ENCODE results near the gene OLFML3. TPM values are rescaled to one million over a fixed set of nuclear protein-coding genes. Genes with fewer than 3 reads are reported as not detected.
A peak's percentile ranks its signal among the peaks of the same experiment; 100 is the strongest.

Gene OLFML3, protein sequence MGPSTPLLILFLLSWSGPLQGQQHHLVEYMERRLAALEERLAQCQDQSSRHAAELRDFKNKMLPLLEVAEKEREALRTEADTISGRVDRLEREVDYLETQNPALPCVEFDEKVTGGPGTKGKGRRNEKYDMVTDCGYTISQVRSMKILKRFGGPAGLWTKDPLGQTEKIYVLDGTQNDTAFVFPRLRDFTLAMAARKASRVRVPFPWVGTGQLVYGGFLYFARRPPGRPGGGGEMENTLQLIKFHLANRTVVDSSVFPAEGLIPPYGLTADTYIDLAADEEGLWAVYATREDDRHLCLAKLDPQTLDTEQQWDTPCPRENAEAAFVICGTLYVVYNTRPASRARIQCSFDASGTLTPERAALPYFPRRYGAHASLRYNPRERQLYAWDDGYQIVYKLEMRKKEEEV
- total RNA-seq (0.64 TPM), polyA plus RNA-seq (not detected)

DNA sequence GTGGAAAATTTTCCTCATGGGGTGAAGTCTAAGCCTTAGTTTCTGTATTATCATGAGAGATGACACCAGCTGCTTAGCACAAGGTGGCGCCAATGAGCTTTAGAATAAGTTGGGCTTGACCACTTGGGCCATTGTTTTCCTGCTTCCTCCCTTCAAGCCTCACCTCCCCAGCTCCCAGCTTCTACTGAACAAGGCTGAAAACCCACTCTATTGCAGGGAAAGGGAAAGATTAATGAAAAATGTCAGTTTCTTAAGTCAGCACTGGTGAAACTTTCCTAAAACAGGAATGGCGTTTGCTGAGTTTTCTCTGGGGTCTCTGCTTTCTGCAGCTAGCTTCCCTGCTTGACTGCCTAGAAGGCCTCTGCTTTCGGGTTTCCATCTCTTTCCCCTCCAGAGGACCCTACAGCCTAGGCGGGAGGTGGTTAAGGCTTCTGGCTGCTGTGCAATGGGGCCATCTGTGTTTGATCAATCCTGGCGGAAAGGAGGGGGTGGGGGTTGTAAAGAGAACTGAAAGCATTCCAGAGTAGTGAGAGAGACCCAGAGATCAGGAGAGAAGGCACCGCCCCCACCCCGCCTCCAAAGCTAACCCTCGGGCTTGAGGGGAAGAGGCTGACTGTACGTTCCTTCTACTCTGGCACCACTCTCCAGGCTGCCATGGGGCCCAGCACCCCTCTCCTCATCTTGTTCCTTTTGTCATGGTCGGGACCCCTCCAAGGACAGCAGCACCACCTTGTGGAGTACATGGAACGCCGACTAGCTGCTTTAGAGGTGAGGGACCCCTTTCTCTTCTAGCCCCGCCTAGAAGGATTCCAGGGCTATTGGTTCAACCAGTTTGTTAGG lies at the start of gene OLFML3:
Gene OLFML3, plus strand, starts transcription at position 612 of the 840 bp plus-strand sequence. Its CDS starts 43 bp downstream, at position 655.
- H3K9me3 ChIP-seq (ENCODE audit: control insufficient read depth in 2 of 2, low read length in 2 of 2): no peaks in the 10 kb centered on the region
- H3K4me3 ChIP-seq (ENCODE audit: low read depth, low read length): no peak within 1 kb of the TSS
- no peak within 1 kb of the TSS for H3K27ac ChIP-seq (ENCODE audit: insufficient read depth, low read length, poor library complexity, severe bottlenecking)
- peaks cover 25% of the 10 kb centered on the region for H3K36me3 ChIP-seq (ENCODE audit: control insufficient read depth, insufficient read depth, low read length)
- H3K27me3 ChIP-seq (ENCODE audit: control insufficient read depth, insufficient read depth, low read length): no peaks in the 10 kb centered on the region
- Mint-ChIP-seq H3K4me3 (no peak within 1 kb of the TSS), H3K9me3 (no peaks in the 10 kb centered on the region), H3K4me1 (peaks cover 8 to 38% (median 27%) of the 10 kb centered on the region in 4 donors), H3K36me3 (peaks cover 11% of the 10 kb centered on the region), H3K27me3 (no peaks in the 10 kb centered on the region), H3K27ac (no peak within 1 kb of the TSS)
- H3K4me1 ChIP-seq (ENCODE audit: control insufficient read depth, insufficient read depth, low read length, poor library complexity, severe bottlenecking): no peaks in the 10 kb centered on the region
- DNase-seq (peak in 2 of 3 donors; percentile 27 to 64), ATAC-seq (ENCODE audit: low read depth in 2 of 2) (no peak)

DNA sequence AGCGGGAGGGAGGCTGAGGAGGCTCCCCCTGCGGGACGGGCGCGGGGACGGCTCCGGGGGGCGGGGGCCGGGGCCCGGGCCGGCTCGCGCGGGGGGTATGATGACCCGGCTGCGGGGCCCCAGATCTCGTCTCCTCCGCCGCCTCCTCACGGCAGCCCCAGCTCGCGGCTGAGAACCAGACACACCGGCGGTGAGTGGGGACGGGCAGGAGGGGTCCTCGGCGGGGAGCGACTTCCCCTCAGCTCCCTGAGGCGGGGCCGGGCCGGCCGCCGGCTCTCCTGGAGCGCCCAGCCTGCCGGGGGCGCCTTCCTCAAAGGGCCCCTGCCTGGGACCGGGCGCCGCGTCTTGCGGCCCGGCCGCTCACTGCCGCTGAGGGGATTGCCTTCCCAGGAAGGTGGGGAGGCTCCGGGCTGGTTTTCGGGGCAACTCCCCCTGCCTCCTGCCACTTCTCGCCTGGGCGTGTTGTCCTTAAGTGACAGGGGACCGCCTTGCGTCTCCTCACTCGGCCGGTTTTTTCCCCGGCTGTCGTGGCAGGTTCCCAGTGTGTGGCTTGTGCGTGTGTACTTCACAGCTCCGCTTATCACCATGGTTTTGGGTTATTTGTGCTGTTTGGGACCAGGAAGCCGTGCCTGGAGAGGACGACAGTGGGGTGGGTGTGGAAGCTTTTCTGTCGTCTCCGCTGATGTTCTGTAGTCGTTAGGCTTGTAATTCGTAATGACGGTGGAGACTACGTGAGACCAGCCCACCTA lies 49.4 kb upstream of the OLFML3 start:
- H3K27me3 Mint-ChIP-seq: no peaks in the 10 kb centered on the region
- DNase-seq: peak; percentile 59 to 75 (median 69)
- Histone ChIP-seq H3K9me3 (ENCODE audit: control insufficient read depth in 2 of 2, low read length in 2 of 2) (no peaks in the 10 kb centered on the region), H3K4me3 (ENCODE audit: low read depth, low read length) (peak overlapping the region; percentile 95), H3K36me3 (ENCODE audit: control insufficient read depth, insufficient read depth, low read length) (no peaks in the 10 kb centered on the region), H3K27ac (ENCODE audit: insufficient read depth, low read length, poor library complexity, severe bottlenecking) (peak overlapping the region; percentile 98), H3K27me3 (ENCODE audit: control insufficient read depth, insufficient read depth, low read length) (no peaks in the 10 kb centered on the region), H3K4me1 (ENCODE audit: control insufficient read depth, insufficient read depth, low read length, poor library complexity, severe bottlenecking) (peaks cover 52% of the 10 kb centered on the region)
- peak; percentile 26 to 33 for ATAC-seq (ENCODE audit: low read depth in 2 of 2)
- H3K4me3 Mint-ChIP-seq: peak overlapping the region; percentile 96 to 99 (median 98)
- peak overlapping the region; percentile 94 to 100 (median 98) for H3K27ac Mint-ChIP-seq
- no peaks in the 10 kb centered on the region for H3K9me3 Mint-ChIP-seq
- peaks cover 17% of the 10 kb centered on the region for H3K36me3 Mint-ChIP-seq
- H3K4me1 Mint-ChIP-seq: peaks cover 42 to 60% (median 52%) of the 10 kb centered on the region in 4 donors

DNA sequence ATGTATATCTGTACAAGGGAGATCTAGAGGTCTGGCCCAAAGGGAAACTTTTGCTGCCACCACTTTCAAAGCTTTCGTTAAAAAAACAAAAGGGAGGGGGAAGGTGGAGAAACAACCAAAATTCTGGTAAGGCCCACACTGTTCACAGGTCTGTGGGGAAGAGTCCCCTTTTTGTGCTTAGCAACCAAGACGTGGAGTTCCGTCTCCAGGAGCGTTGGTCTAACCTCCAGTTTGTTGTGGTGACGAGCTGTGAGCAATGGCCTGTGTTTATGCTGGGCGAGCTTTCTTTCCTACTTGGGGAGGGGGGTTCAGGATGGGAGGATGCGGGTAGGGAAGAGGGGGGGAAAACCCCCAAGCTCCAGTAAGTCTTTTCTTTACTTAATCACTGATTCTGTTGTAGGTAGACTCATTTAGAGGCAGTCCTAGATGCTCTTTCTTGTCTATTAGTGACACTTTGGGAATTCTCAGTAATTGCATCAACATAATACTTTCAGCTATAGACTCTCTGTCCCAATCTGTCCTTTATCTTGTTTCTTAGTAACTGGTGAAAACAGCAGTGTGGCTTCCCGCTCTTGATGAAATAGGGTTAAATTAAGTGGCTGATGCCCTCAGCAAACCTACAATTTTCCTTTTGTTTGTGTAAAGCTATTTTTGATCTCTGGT lies 48.6 kb upstream of the OLFML3 start:
- peak; percentile 8 to 35 for ATAC-seq (ENCODE audit: low read depth in 2 of 2)
- no peaks in the 10 kb centered on the region for H3K27me3 Mint-ChIP-seq
- peaks cover 46 to 67% (median 57%) of the 10 kb centered on the region in 4 donors for H3K4me1 Mint-ChIP-seq
- peak overlapping the region; percentile 94 to 99 (median 98) for H3K27ac Mint-ChIP-seq
- Histone ChIP-seq H3K27me3 (ENCODE audit: control insufficient read depth, insufficient read depth, low read length) (no peaks in the 10 kb centered on the region), H3K4me1 (ENCODE audit: control insufficient read depth, insufficient read depth, low read length, poor library complexity, severe bottlenecking) (peaks cover 53% of the 10 kb centered on the region), H3K36me3 (ENCODE audit: control insufficient read depth, insufficient read depth, low read length) (no peaks in the 10 kb centered on the region), H3K4me3 (ENCODE audit: low read depth, low read length) (peak overlapping the region; percentile 95), H3K27ac (ENCODE audit: insufficient read depth, low read length, poor library complexity, severe bottlenecking) (peak overlapping the region; percentile 98), H3K9me3 (ENCODE audit: control insufficient read depth in 2 of 2, low read length in 2 of 2) (no peaks in the 10 kb centered on the region)
- peak; percentile 49 to 69 (median 66) for DNase-seq
- H3K9me3 Mint-ChIP-seq: peaks cover 0 to 2% (median 0%) of the 10 kb centered on the region in 7 donors
- H3K36me3 Mint-ChIP-seq: peaks cover 17% of the 10 kb centered on the region
- H3K4me3 Mint-ChIP-seq: peak overlapping the region; percentile 96 to 99 (median 98)

DNA sequence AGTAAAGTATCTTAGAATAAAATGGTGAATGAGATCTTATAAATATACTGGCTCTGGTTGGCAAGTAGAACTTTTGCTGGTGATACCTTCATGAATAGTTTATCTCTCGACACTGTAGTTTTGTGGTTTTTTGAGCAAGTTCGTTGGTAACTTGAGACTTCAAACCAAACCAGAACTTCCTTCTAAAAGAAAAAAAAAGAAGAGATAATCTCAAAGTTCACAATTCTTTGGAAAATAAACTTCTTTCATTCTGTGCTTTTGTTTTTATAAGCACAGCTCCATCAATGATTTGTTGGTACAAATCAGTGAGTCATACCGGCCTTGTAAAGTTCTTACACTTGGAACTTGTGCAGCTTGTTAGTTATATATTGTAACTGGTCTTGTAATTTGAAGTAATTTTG lies 47.8 kb upstream of the OLFML3 start:
- Mint-ChIP-seq H3K9me3 (peaks cover 0 to 2% (median 0%) of the 10 kb centered on the region in 7 donors), H3K4me1 (peaks cover 51 to 74% (median 63%) of the 10 kb centered on the region in 4 donors), H3K27me3 (no peaks in the 10 kb centered on the region), H3K4me3 (peak overlapping the region; percentile 96 to 99 (median 98)), H3K27ac (peak overlapping the region; percentile 94 to 99 (median 98)), H3K36me3 (peaks cover 17% of the 10 kb centered on the region)
- H3K36me3 ChIP-seq (ENCODE audit: control insufficient read depth, insufficient read depth, low read length): no peaks in the 10 kb centered on the region
- H3K4me3 ChIP-seq (ENCODE audit: low read depth, low read length): peak overlapping the region; percentile 95
- peak overlapping the region; percentile 98 for H3K27ac ChIP-seq (ENCODE audit: insufficient read depth, low read length, poor library complexity, severe bottlenecking)
- DNase-seq (peak in 2 of 3 donors; percentile 52 to 58), ATAC-seq (ENCODE audit: low read depth in 2 of 2) (no peak)
- H3K27me3 ChIP-seq (ENCODE audit: control insufficient read depth, insufficient read depth, low read length): no peaks in the 10 kb centered on the region
- peaks cover 60% of the 10 kb centered on the region for H3K4me1 ChIP-seq (ENCODE audit: control insufficient read depth, insufficient read depth, low read length, poor library complexity, severe bottlenecking)
- H3K9me3 ChIP-seq (ENCODE audit: control insufficient read depth in 2 of 2, low read length in 2 of 2): no peaks in the 10 kb centered on the region

DNA sequence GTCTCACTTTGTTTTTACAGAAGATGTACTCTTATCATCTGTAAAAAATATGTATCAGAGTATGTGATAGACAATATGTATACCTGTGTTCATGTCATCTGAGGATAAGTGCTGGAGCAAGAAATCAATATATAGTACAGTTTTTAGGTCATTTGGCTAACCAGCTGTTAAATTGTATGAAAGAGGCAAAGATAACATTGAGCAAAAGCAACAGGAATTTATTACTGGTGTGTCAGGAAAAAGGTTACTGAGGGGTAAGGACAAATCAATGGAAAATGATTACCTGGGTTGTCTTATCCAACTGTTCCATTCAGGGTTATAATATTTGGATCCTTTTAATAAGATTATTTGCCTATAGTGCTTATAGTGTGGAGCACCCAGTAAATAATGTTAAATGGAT lies 45.3 kb upstream of the OLFML3 start:
- Histone ChIP-seq H3K4me1 (ENCODE audit: control insufficient read depth, insufficient read depth, low read length, poor library complexity, severe bottlenecking) (peaks cover 75% of the 10 kb centered on the region), H3K4me3 (ENCODE audit: low read depth, low read length) (peak overlapping the region; percentile 95), H3K9me3 (ENCODE audit: control insufficient read depth in 2 of 2, low read length in 2 of 2) (no peaks in the 10 kb centered on the region), H3K27me3 (ENCODE audit: control insufficient read depth, insufficient read depth, low read length) (no peaks in the 10 kb centered on the region), H3K27ac (ENCODE audit: insufficient read depth, low read length, poor library complexity, severe bottlenecking) (no peak overlapping the region), H3K36me3 (ENCODE audit: control insufficient read depth, insufficient read depth, low read length) (no peaks in the 10 kb centered on the region)
- Mint-ChIP-seq H3K9me3 (peaks cover 0 to 2% (median 0%) of the 10 kb centered on the region in 7 donors), H3K27ac (peak overlapping the region; percentile 84 to 99 (median 97)), H3K4me3 (peak overlapping the region; percentile 49 to 98 (median 92)), H3K27me3 (no peaks in the 10 kb centered on the region), H3K36me3 (peaks cover 17% of the 10 kb centered on the region), H3K4me1 (peaks cover 49 to 86% (median 65%) of the 10 kb centered on the region in 4 donors)
- no peak for DNase-seq
- ATAC-seq (ENCODE audit: low read depth in 2 of 2): no peak

DNA sequence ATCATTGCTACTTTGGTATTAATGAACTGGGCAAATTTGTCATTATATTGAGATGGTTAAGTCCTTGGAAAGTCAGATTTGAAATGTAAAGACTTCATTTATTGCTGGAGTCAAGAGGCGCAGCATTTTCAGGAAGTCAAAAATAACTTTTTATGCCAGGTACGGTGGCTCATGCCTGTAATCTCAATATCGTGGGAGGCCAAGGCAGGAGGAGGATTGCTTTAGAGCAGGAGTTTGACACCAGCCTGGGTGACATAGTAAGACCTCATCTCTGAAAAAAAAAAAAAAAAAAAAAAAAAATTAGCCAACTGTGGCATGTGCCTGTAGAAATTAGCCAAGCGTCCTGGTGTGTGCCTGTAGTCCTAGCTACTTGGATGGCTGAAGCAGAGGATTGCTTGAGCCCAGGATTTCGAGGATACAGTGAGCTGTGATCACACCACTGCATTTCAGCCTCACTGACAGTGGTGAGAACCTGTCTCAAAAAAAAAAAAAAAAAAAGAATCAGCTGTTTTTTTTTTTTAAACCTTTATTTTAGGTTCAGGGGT lies 44.7 kb upstream of the OLFML3 start:
- Mint-ChIP-seq H3K4me3 (peak overlapping the region; percentile 49 to 98 (median 92)), H3K9me3 (peaks cover 0 to 2% (median 0%) of the 10 kb centered on the region in 7 donors), H3K36me3 (peaks cover 17% of the 10 kb centered on the region), H3K27ac (peak overlapping the region; percentile 5 to 99 (median 84)), H3K4me1 (peaks cover 54 to 91% (median 69%) of the 10 kb centered on the region in 4 donors), H3K27me3 (no peaks in the 10 kb centered on the region)
- DNase-seq: no peak
- Histone ChIP-seq H3K36me3 (ENCODE audit: control insufficient read depth, insufficient read depth, low read length) (no peaks in the 10 kb centered on the region), H3K27ac (ENCODE audit: insufficient read depth, low read length, poor library complexity, severe bottlenecking) (peak overlapping the region; percentile 52), H3K9me3 (ENCODE audit: control insufficient read depth in 2 of 2, low read length in 2 of 2) (no peaks in the 10 kb centered on the region), H3K4me1 (ENCODE audit: control insufficient read depth, insufficient read depth, low read length, poor library complexity, severe bottlenecking) (peaks cover 80% of the 10 kb centered on the region), H3K4me3 (ENCODE audit: low read depth, low read length) (peak overlapping the region; percentile 95), H3K27me3 (ENCODE audit: control insufficient read depth, insufficient read depth, low read length) (no peaks in the 10 kb centered on the region)
- ATAC-seq (ENCODE audit: low read depth in 2 of 2): no peak

Data from CD4-positive, CD25-positive, alpha-beta regulatory T cell (primary cell).